RCC 7860 (cell line): ENCODE measurements around the gene SYF2.
"Not testable (repeated sequence)": the region's sequence is repeated elsewhere in the genome, so short reads cannot be mapped to it uniquely, and the experiment has no call there.

Experiments
- DNase-seq: peaks from one replicate; pipeline ENCODE4 v3.0.0-alpha.2; 2015; ENCODE audit warnings: low spot score
- FAIRE-seq: peaks from 2 replicates; lab custom pipeline; 2012; peaks lifted over from hg19 to GRCh38; lab: Jason Lieb, UNC

SYF2 gene

GRCh38 chr1:25247024-25247828 is 14.9 kb upstream of the SYF2 start, which contains the start of gene RSRP1:
TSS of gene RSRP1 (minus strand) at chr1:25247454. CDS start at chr1:25246963, 491 bp downstream.
- DNase-seq = peak; percentile 96
- FAIRE-seq = peak; percentile 72

GRCh38 chr1:25246600-25247023 is 14.3 kb upstream of the SYF2 start:
- FAIRE-seq (no peak), DNase-seq (no peak)

- DNase-seq = no peak
- no peak for FAIRE-seq
These were observed 13.7 kb upstream of the SYF2 start for GRCh38 chr1:25245809-25246599.

GRCh38 chr1:25245393-25245792 is 13.1 kb upstream of the SYF2 start:
- no peak for FAIRE-seq
- DNase-seq = no peak

GRCh38 chr1:25243907-25244306 is 11.6 kb upstream of the SYF2 start:
- FAIRE-seq (no peak), DNase-seq (no peak)

GRCh38 chr1:25239681-25240541 is 7.6 kb upstream of the SYF2 start:
- FAIRE-seq (no peak), DNase-seq (peak; percentile 71)

- FAIRE-seq (no peak), DNase-seq (no peak)
These were observed 5.7 kb upstream of the SYF2 start for GRCh38 chr1:25238046-25238445.

- not testable (repeated sequence) for DNase-seq, FAIRE-seq
These were observed 4.0 kb upstream of the SYF2 start for GRCh38 chr1:25236261-25236660.

- not testable (repeated sequence) for FAIRE-seq, DNase-seq
These were observed 3.1 kb upstream of the SYF2 start for GRCh38 chr1:25235411-25235810.

- DNase-seq (peak; percentile 63), FAIRE-seq (peak; percentile 62)
These were observed 823 bp upstream of the SYF2 start for GRCh38 chr1:25232866-25233784.

- no peak for FAIRE-seq
- DNase-seq = no peak
These were observed 8.8 kb downstream of the SYF2 start for GRCh38 chr1:25223471-25223870.

GRCh38 chr1:25222606-25223005 is 9.7 kb downstream of the SYF2 start:
- no peak for DNase-seq

GRCh38 chr1:25220666-25221065 is 11.6 kb downstream of the SYF2 start:
- DNase-seq (no peak), FAIRE-seq (no peak)

More at GRCh38 chr1:25222606-25223005, 9.7 kb downstream of the SYF2 start:
- no peak for FAIRE-seq

GRCh38 chr1:25219661-25220251 is 12.5 kb downstream of the SYF2 start:
- FAIRE-seq (no peak), DNase-seq (no peak)

- FAIRE-seq (no peak), DNase-seq (no peak)
These were observed 14.6 kb downstream of the SYF2 start for GRCh38 chr1:25217598-25218232.

- FAIRE-seq (no peak), DNase-seq (no peak)
These were observed 15.3 kb downstream of the SYF2 start for GRCh38 chr1:25217015-25217414.

- FAIRE-seq = no peak
- no peak for DNase-seq
These were observed 16.2 kb downstream of the SYF2 start for GRCh38 chr1:25216123-25216522.

- DNase-seq = no peak
- FAIRE-seq = no peak
These were observed 19.6 kb downstream of the SYF2 start for GRCh38 chr1:25212725-25213124.

GRCh38 chr1:25210728-25211127 is 21.6 kb downstream of the SYF2 start:
- FAIRE-seq (no peak), DNase-seq (no peak)
